A673 (cell line): ENCODE results near the gene WNK1.

ENCODE experiments used
- CTCF ChIP-seq: fragments of 300-800, 200-600 bp; sonication (generic); conservative IDR thresholded peaks from 2 replicates; pipeline ENCODE4 v1.5.1; 2017; ENCODE audit warnings: low read depth, mild to moderate bottlenecking, antibody characterized with exemption, low read length, moderate library complexity, mixed read lengths
- EZH2 ChIP-seq: fragments of 200-600 bp; sonication (generic); IDR thresholded peaks from 2 replicates; pipeline ENCODE4 v1.6.1; 2017; ENCODE audit warnings: borderline replicate concordance, low read depth, mild to moderate bottlenecking, mixed read lengths, antibody characterized with exemption, low read length; ENCODE audit not compliant: poor library complexity, severe bottlenecking

- TF ChIP-seq CTCF (no peak), EZH2 (no peak)
Observed at GRCh38 chr12:749751-750270, 2.6 kb upstream of the WNK1 start.
